PC-3 (cell line): ENCODE measurements around the gene ARHGAP23.

Experiments
- EZH2 ChIP-seq: fragments of 300-600 bp; sonication (generic); IDR thresholded peaks from one replicate; pipeline ENCODE4 v1.6.1; 2017; ENCODE audit warnings: antibody characterized with exemption, mild to moderate bottlenecking, low read length; ENCODE audit not compliant: unreplicated experiment
- EZH2phosphoT487 ChIP-seq: fragments of 300-600 bp; sonication (generic); IDR thresholded peaks from 2 replicates; pipeline ENCODE4 v1.6.1; 2018; ENCODE audit warnings: mild to moderate bottlenecking, antibody characterized with exemption, low read length, borderline replicate concordance
- TF ChIP-seq, protein P1 (sequence below): fragments of 300-600 bp; sonication (generic); conservative IDR thresholded peaks from 2 replicates; pipeline ENCODE4 v1.5.1; 2017; ENCODE audit warnings: antibody characterized with exemption, low read depth, mild to moderate bottlenecking, low read length

GRCh38 chr17:38421171-38421841 is 7.0 kb upstream of the ARHGAP23 start:
- TF ChIP-seq, protein P1, sequence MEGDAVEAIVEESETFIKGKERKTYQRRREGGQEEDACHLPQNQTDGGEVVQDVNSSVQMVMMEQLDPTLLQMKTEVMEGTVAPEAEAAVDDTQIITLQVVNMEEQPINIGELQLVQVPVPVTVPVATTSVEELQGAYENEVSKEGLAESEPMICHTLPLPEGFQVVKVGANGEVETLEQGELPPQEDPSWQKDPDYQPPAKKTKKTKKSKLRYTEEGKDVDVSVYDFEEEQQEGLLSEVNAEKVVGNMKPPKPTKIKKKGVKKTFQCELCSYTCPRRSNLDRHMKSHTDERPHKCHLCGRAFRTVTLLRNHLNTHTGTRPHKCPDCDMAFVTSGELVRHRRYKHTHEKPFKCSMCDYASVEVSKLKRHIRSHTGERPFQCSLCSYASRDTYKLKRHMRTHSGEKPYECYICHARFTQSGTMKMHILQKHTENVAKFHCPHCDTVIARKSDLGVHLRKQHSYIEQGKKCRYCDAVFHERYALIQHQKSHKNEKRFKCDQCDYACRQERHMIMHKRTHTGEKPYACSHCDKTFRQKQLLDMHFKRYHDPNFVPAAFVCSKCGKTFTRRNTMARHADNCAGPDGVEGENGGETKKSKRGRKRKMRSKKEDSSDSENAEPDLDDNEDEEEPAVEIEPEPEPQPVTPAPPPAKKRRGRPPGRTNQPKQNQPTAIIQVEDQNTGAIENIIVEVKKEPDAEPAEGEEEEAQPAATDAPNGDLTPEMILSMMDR, result no peak
- TF ChIP-seq EZH2 (no peak), EZH2phosphoT487 (no peak)
